SK-MEL-5 (cell line): Measurements from ENCODE around the gene PFKP. TPM values are rescaled to one million over a fixed set of nuclear protein-coding genes. Genes with fewer than 3 reads are reported as not detected.
"Not testable (repeated sequence)": the region's sequence is repeated elsewhere in the genome, so short reads cannot be mapped to it uniquely, and the experiment has no call there.

Experiments used
- DNase-seq: peaks from one replicate; pipeline ENCODE4 v3.0.0-alpha.2; 2016; ENCODE audit warnings: low read depth, low spot score
- in situ Hi-C: cut with HindIII; loops from 2 replicates; pipeline ENCODE4 v1.10.0; 2016; ENCODE audit warnings: low sequenced_read_pairs, high pct_unique_total_duplicates, low pct_unique_long_range_greater_than_20kb
- total RNA-seq: library from RNA; depleted of rRNA; stranded (reverse); fragments of >200 nt; shearing (Covaris generic); gene quantifications from 2 replicates; pipeline ENCODE4 v1.2.3, GENCODE V29; 2014

The PFKP gene
- total RNA-seq, 1 experiment from 2014 or later: 92.8 TPM

GRCh38 chr10:3150961-3151360 is 83.6 kb downstream of the PFKP start:
- in situ Hi-C loops: no loop called here
- no peak for DNase-seq

GRCh38 chr10:3151889-3152565 is 84.7 kb downstream of the PFKP start:
- in situ Hi-C loops: no loop called here
- no peak for DNase-seq

GRCh38 chr10:3152566-3152935 is 85.2 kb downstream of the PFKP start:
- no peak for DNase-seq
- in situ Hi-C loops: no loop called here

GRCh38 chr10:3154666-3155065 is 87.3 kb downstream of the PFKP start:
- DNase-seq: no peak
- in situ Hi-C loops: no loop called here

- in situ Hi-C loops: no loop called here
- no peak for DNase-seq
Measured at GRCh38 chr10:3159152-3159551, 91.8 kb downstream of the PFKP start.

GRCh38 chr10:3162533-3162932 is 95.2 kb downstream of the PFKP start:
- in situ Hi-C loops: no loop called here
- no peak for DNase-seq

- DNase-seq: no peak
- in situ Hi-C loops: no loop called here
Measured at GRCh38 chr10:3163879-3164278, 96.5 kb downstream of the PFKP start.

GRCh38 chr10:3165196-3165595 is 97.8 kb downstream of the PFKP start:
- in situ Hi-C loops: no loop called here
- DNase-seq: no peak

GRCh38 chr10:3166496-3167290 is 99.3 kb downstream of the PFKP start:
- in situ Hi-C loops: no loop called here
- no peak for DNase-seq

GRCh38 chr10:3167611-3168330 is 100.4 kb downstream of the PFKP start:
- in situ Hi-C loops: no loop called here

GRCh38 chr10:3169271-3169670 is 101.9 kb downstream of the PFKP start:
- peak; percentile 33 for DNase-seq
- in situ Hi-C loops: no loop called here

More at GRCh38 chr10:3167611-3168330, 100.4 kb downstream of the PFKP start:
- DNase-seq: no peak

- DNase-seq: no peak
- in situ Hi-C loops: no loop called here
Measured at GRCh38 chr10:3169673-3170072, 102.3 kb downstream of the PFKP start.

- in situ Hi-C loops, DNase-seq: not testable (repeated sequence)
Measured at GRCh38 chr10:3171488-3171887, 104.1 kb downstream of the PFKP start.

- peak; percentile 10 for DNase-seq
- in situ Hi-C loops: no loop called here
Measured at GRCh38 chr10:3172081-3172445, 104.7 kb downstream of the PFKP start.

- DNase-seq: peak; percentile 97
- in situ Hi-C loops: no loop called here
Measured at GRCh38 chr10:3172446-3173170, 105.3 kb downstream of the PFKP start, which contains the start of gene PITRM1. TSS of gene PITRM1 (minus strand) at chr10:3172782. CDS start at chr10:3172772, 10 bp downstream.

- in situ Hi-C loops: no loop called here
- DNase-seq: no peak
Measured at GRCh38 chr10:3173171-3173878, 106.0 kb downstream of the PFKP start.

- in situ Hi-C loops: no loop called here
- no peak for DNase-seq
Measured at GRCh38 chr10:3178042-3178441, 110.7 kb downstream of the PFKP start.
